NCI-H2227 (cell line): ENCODE measurements around the gene NTM.
"Not testable (repeated sequence)": the region's sequence is repeated elsewhere in the genome, so short reads cannot be mapped to it uniquely, and the experiment has no call there.

Experiments used
- DNase-seq: peaks from one replicate; lab custom pipeline; 2025; ENCODE audit not compliant: unreplicated experiment; lab: John Stamatoyannopoulos, UW

NTM gene

DNA sequence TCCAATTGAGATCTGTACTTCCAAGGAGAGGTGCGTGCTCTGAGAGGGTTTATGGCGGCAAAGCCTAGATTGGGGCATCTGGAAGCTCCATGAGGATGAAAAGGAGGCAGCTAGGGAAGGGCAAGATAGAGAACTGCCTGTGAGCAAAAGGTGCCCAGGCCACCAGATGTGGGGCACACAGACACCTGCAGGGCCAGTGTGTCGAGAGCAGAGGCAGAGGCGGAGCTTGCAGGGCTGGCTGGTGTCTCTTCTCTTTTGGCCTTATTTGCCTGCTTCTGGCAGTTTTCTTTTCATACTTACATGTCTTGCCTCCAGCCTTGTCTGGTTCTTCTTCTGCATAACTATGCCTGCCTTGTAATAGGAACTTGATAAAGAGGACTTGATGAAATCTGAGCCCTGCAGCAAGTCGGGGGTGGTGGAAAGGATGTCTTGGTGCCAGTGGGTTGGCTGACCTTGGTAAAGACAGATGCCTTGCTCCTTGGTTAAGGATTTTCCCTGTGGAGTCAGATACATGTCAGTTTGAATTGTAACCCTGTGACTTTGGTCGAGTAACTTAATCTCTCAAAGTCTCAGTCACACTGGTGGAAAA lies 680.3 kb downstream of the NTM start:
- no peak for DNase-seq

DNA sequence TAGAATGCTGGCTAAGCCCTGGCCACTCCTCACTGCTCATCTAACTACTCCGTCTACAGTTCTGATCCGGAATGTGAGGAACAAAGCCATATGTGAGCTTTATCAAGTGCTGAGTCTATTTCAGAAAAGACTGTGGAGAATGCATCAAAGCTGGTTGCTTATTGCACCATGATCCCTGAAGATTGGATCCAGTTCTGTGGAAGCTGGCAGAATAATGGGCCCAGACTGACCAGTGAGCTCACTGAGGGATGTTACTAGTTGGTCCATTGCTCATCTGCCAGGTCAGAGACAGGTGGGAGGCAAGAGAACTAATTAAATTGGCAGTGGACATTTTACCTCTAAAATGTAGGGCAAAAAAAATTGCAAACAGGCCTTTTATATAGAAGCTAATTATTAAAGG lies 681.3 kb downstream of the NTM start:
- no peak for DNase-seq

DNA sequence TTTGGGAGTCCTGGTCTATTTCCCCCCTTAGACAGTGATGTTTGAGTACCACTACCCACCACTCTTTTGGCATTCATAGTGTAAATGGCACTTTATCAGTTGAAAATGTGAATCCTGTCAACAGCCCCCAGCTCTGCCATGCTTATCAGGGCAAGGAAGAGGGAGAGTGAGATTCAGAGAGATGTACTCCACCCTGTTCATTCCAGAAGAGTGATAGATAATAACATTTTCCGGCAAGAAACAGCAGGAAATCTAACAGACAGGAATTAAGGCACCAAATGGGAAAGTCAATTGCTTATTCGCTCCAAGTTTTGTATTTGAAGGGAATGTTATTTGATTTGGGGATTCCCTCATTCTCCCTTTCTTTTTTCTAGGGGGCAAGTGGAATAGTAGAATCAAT lies 681.9 kb downstream of the NTM start:
- no peak for DNase-seq

DNA sequence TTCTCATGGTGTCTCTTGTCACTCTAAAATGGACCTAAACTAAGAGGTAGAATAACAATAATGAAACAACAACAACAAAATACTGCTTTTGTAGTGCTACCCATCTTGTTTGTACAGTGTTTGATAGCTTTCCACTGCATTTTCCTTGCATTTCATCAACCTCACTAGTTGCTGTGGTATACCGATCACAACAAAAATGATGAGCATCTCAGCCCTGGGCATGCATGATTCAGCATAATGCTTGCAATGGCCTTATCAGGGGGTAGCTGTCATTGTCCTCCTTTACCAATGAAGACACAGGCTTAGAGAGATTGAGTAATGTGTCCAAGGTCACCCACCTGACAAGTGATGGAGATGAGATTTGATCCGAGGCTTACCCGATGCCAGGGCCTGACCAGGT lies 682.5 kb downstream of the NTM start:
- no peak for DNase-seq

DNA sequence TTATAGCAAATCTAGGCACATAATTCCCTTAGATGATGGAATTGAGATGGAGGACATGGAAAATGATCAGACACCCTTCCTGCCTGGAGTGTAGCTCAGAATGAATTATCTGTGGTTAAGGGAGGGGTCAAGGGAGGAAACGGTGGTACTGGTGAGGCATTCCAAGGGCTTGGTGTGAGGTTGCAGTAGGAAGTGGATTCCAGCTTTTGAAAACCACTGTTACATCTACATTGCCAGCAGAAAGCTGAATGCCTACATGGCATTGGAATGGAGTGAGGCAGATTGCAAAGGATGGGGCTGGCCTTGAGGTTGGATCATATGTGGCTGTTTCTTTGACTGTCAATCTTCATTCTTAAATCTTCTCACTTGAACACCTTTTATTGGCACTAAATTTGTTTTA lies 684.4 kb downstream of the NTM start:
- no peak for DNase-seq

DNA sequence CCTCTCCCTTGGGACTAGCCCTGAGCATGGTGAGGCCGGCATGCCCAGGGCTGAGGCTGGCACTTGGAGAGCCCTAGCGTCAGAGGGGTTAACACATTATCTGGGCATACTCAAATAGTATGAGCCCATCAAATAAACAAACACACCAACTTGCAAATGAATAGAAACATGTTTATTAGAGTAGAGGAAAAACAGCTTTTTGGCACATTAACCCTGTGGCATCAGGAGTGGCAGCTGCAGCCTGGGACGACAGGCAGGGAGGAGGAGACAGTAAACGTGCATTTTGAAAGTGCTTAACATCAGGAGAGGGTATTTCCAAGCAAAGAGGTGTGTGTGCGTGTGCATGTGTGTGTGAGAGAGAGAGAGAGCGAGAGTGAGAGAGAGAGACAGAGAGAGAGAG lies 684.9 kb downstream of the NTM start:
- DNase-seq, result no peak

DNA sequence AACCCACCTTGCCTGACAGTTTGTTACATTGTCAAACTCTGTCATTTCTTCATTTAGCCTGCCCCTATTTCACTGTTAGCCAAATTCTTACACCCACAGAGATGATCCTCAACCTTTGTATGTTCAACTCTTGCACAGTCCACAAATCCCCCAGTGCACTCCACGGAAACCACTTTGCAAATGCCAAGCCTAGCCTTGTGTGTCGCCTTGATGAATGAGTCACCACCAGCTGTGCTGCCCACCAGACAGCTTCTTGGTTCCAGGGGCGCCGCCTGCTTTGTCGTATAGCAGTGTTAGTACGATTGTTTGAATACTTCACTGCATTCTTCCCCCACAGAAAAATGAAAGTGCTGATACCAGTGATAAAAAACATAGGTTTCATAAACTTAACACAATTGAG lies 686.3 kb downstream of the NTM start:
- no peak for DNase-seq

DNA sequence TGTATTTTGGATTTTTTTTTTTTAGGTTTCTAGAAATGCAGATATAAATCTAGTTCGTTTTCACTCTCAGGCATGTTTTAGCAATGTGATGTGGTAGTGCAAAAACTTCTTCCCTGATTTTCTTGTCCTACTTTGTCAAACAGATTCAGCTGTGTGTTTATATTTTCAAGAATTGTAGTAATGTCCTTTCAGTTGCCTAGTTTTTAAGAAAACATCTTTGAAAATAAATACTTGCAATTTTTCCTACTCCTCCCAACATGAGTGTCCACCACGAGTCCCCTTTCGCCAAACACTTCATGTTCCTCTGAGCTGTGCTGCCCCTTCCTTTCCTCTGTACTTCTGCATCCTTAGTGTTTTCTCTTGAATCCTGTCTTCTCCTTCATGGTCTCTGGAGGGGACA lies 686.9 kb downstream of the NTM start:
- no peak for DNase-seq

DNA sequence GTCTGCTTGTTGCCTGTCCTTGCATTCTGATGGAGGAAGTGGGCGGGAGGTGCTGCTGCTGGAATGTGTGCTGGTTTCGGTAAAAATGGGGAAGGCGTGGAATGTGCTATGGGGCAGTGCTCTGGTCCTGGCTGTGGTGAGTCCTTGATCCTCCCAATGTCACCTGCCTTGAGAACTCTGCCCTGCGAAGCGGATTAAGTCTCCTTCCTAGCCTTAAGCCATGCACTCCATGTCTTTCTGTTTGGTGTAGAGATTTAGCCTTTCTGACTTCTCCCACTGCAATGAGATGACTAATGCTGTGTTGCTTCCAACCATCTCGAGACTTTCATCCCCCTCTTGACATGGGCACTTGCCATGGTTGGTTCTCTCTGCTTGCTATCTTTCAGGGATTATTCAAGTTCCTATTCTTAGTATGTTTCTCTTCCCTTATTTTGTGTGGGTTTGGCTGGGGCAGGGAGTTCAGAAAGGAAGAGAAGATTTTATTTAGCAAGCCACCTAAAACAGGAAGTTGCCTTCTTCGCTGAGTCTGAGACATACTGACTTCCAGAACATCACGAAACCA lies 687.9 kb downstream of the NTM start:
- DNase-seq, result no peak

DNA sequence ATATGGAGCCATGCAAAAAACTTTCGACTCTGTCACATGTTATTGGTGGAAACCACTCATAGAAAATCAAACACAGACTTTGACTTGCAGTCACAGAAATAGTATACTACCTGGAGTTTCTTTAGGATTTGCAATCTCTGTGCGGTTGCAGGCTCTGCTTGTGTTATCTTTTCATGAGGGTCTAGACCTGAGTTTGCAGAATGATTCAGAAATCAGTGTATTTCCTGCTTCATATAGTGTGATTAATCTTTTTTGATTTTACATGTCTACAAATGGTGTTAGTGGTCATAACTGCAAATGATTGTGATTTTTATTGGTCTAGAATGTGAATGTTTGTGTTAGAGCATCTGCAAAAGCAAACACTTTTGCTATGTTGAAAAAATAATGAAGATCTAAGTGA lies 690.2 kb downstream of the NTM start:
- no peak for DNase-seq

DNA sequence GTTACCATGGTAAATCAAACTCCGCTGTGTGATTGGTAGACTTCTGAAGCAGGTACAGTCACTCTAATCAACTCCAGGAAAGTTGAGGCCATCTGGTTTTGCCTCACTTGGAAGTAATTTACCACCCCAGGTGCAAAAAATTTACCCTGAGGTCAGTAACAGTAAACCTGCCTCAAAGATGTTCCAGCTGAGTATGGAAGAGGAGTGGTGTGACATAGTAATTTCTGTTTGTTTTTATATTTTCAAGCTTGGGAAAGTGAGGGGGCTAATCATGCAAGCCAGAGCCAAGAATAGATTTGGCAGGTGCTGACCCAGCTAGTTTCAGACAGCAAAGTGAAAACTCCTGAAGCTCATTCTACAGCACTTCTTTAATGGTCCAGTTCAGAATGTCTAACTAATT lies 691.6 kb downstream of the NTM start:
- no peak for DNase-seq

DNA sequence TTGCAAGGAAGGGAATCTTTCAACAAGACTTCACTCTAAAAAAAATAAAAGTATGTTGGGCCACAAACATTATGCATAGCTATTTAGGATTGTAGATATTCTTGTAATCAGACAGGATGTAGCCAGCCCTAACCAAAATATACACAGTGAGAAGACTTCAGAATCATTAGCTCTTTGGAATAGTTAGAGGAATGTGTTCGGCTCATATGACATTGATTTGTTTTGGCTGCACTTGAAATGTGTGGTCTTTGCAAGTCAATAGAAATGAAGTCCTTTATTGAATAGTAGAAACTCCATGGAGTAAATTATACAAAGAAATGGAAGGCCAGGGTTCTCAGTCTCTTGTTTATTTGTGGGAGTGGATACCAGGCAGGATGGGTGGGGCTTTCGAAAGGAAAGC lies 692.1 kb downstream of the NTM start:
- DNase-seq, result no peak

DNA sequence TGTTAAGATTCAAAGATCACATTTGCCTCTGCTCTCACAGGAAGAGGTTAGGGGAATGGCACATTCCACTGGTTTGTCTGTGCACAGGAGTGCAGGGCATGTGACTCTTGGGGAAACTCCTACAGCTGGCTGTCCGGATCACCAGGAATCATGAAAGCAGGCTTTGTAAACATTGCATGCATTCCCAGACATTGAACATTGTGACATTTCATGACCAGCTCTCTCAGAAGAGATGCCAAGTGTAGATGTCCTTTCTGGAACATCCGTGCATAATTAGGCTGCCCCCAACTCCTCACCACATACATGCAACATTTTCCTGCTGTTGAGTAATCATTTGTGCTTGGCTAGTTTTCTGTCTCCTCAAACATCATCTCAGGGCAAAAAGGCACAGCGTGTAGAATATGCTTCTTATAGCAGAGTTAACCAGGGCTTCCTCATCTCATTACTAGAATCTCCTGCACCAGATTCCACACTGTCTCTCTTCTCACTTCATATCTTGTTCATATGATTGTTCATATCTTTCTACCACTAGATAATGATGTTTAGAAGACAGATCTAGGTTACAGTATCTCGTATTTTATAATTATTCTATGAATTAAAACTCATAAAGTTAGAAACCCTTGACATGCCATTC lies 694.7 kb downstream of the NTM start:
- no peak for DNase-seq

DNA sequence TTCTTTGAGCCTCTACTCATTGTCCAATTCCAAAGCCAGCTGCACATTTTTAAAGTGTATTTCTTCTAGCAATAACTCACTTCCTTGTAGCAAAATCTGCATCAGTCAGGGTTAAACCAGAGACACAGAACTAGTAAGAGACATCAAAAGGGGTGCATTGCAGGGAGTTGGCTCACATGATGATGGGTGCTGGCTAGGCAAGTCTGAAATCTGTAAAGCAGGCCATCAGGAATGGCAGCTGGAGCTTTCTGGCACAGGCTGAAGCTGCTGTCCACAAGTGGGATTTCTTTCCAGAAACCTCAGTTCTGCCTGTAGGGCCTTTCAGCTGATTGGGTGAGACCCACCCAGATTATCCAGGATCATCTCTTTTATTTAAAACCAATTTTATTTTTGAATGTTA lies 698.1 kb downstream of the NTM start:
- DNase-seq, result no peak

DNA sequence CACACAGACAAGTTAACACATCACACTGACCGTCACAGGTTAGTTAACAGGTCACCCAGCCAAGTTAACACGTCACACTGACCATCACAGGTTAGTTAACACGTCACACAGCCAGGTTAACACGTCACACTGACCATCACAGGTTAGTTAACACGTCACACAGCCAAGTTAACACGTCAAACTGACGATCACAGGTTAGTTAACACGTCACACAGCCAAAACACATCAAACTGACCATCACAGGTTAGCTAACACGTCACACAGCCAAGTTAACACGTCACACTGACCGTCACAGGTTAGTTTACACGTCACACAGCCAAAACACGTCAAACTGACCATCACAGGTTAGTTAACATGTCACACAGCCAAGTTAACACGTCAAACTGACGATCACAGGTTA lies 699.2 kb downstream of the NTM start:
- not testable (repeated sequence) for DNase-seq

DNA sequence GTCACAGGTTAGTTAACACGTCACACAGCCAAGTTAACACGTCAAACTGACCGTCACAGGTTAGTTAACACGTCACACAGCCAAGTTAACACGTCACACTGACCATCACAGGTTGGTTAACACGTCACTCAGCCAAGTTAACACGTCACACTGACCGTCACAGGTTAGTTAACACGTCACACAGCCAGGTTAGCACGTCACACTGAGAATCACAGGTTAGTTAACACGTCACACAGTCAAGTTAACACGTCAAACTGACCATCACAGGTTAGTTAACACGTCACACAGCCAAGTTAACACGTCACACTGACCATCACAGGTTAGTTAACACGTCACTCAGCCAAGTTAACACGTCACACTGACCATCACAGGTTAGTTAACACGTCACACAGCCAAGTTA lies 700.5 kb downstream of the NTM start:
- DNase-seq, result not testable (repeated sequence)

DNA sequence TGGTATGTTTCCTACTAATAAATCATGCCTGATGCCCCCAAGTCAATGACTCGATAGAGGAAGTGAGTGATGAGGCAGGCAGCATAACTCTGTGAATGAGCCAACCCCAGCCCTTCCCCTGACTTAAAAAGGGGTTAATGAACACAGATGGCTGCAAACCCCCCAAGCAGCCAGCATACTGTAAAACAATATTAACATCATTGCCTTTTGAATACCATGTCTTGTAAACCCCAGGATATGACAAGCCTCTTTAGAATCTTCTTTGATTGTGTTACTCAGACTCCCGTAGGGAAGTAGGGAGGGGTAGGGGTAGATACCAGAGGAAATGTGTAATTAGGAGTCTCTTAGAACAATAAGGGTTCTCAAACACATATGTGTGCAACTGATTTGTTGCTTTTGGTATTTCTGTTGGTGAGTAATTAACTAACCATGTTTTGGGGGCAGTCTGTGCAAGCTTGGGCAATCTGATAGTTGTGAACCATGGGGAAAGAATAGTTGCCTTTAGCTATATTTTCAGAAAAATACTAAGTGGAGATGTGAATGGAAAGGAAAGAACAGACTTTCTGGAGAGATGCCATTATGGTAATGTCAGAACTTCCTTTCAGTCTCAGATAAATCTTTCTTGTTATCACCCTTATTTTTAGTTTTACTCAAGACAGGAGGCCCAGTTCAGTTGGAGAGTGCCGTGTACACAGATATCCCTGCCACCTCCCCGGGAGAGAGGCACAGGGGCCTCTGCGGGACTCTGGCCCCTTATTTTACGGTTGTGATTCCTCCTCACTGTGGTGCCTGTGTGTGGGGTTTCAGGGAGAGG lies 701.8 kb downstream of the NTM start:
- DNase-seq, result no peak

DNA sequence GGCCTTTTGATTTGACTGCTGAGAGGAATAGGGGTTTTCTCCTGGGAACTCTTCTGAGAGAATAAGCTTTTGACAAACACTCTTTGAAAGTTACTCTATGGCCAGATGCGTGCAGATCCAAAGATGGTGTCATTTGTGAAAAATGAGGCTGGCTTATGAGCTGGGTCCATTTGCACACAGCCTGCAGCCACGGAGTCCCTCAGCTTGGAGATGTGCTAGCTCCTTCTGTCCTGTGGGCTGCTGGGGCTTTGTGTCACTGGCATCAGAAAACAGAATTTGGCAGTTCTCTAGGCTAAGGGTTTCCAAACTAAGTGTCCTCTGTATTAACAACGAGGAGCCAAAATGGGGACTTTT lies 702.4 kb downstream of the NTM start:
- no peak for DNase-seq

DNA sequence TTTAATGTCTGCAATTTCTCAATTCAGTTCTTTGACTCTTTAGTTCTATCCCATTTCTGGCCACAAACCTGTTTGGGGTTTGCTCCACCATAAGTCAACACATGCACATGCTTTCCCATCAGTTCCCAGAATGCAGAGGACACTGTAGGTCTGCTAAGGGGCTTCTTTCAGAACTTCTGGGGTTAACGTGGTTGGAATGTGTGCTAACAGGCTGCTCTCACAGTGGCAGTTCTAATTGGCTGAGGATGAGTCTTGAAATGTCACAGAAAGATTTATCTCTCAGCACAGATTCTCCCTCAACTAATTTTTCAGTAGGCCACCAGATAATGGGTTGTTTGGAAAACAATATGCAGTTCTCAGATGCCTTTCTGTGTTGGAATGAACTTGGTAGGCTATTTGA lies 703.4 kb downstream of the NTM start:
- no peak for DNase-seq

DNA sequence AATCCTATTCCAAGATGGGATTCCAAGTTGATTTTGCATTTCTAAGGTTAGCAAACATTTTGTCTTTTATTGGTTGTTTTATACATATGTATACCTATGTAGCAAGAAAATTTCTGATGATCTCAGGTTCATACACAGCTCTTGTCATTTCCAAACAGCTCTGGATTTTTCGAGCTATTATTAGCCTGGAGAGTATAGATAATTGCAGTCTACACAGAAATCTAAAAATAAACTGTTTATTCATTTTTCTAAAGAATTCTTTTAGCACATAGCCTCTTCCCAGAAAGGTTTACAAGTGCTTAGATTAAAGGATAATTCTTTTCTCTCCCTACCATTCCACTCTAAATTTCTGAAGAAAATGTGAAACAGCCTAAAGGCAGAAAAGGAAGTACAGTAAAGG lies 705.0 kb downstream of the NTM start:
- DNase-seq, result no peak

DNA sequence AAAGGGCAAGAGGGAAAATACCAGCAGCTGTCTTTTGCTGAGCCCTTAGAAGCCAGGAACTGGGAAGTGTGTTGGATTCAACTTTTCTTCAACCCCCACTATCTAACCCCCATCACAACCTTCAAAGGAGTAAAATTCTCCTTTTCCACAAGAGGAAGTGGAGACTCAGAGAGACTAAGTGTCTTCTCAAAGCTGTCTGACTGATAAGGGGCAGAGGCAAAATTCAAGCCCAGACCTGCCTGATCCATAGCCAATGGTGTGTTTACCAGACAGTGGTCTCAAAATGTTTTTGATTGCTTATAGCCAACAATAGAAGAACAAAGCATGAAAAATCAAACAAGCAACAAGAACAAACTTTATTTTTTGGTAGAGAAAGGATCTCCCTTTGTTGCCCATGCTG lies 707.0 kb downstream of the NTM start:
- DNase-seq, result no peak
